ENCODE results near the gene BCL2.

BCL2 gene

DNA sequence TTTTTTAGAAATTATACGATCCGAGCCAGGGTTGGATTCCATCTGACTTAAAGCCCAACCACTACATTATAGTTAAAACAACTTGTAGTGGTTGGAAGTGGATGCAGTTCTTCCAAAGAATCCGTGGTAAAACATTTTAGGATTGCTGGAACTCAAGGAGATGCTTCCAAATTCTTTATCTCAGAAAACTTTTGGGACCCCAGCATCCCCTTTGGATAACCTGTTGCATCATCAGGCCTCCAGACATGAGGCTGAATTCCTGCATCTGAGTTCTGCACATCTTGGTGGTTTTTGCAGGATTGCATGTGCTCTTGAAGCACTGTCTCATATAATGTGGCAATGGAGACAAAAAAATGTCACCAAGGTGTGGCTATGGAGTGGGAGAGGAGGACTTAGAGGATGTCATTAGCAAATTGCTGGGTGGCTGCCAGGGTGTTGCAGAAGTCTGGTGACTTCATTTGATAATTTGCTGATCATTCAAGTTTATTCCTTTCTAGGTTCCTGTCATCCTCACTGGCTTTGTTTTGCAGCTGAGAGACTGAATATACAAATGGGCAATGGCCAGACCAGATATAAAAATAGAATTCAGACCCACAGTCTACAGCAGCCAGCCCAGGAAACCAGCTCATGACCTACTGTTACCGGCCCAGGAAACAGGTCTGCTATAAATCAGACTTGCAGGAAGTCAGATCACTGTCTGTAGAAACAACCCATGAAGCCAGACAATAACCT, 207.7 kb downstream of the BCL2 start:
- H3K4me3 ChIP-seq (ENCODE audit: low read depth, low read length): no peak overlapping the region
- TF ChIP-seq, protein P1, sequence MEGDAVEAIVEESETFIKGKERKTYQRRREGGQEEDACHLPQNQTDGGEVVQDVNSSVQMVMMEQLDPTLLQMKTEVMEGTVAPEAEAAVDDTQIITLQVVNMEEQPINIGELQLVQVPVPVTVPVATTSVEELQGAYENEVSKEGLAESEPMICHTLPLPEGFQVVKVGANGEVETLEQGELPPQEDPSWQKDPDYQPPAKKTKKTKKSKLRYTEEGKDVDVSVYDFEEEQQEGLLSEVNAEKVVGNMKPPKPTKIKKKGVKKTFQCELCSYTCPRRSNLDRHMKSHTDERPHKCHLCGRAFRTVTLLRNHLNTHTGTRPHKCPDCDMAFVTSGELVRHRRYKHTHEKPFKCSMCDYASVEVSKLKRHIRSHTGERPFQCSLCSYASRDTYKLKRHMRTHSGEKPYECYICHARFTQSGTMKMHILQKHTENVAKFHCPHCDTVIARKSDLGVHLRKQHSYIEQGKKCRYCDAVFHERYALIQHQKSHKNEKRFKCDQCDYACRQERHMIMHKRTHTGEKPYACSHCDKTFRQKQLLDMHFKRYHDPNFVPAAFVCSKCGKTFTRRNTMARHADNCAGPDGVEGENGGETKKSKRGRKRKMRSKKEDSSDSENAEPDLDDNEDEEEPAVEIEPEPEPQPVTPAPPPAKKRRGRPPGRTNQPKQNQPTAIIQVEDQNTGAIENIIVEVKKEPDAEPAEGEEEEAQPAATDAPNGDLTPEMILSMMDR (IDR thresholded peaks at IDR 0.05; ENCODE audit: insufficient read depth, low read length, missing control alignments): no peak
- no peak for DNase-seq (ENCODE audit: low read depth, low spot score)
- POLR2A ChIA-PET: no interaction called here
- CTCF ChIA-PET: interaction anchor here (1.4 kb wide), 1 partner anchor 19 kb away, joined by 3 read pairs; no protein-coding TSS in a partner anchor

DNA sequence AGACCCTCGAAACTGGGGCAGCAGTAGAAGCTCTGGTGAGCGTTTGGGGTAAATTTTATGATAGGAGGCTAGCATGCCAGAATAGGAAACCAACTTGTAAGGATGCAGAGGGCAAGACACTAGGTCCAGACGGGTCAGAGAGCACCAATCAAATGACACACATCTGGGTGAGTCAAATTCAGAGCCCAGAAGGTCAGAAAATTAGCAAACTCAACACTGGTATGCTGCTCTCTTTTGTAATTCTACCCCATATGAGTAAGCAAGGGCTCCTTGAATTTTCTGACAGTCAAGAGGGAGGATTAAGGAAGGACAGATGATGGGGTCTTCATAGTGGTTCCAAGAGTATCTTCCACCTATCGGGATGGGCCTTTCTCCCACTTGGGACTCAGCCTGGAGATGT, 209.8 kb downstream of the BCL2 start:
- ChIA-PET POLR2A (no interaction called here), CTCF (interaction anchor here (1.3 kb wide), 1 partner anchor 10 kb away, joined by 3 read pairs; no protein-coding TSS in a partner anchor)
- no peak for DNase-seq (ENCODE audit: low read depth, low spot score)
- TF ChIP-seq, protein P1 (IDR thresholded peaks at IDR 0.05; ENCODE audit: insufficient read depth, low read length, missing control alignments): no peak
- no peak overlapping the region for H3K4me3 ChIP-seq (ENCODE audit: low read depth, low read length)

DNA sequence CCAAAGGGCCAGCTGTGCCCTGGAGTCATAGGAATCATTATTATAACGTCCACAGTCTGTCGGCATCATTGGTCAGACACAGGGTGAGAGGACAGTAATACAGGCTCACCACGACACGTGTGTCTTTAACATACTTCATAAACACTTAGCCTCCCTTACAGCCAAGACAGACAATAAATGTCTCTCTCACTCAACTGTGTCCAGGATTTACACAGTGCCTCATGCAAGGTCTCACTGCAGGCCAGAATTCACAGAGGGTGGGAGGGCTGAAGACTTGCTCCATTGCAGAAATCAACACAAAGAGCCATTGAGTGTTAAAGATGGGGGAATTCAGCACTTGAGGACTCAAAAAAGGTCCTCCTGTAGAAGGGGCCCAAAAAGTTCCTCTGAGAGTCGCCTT, 210.5 kb downstream of the BCL2 start:
- no peak overlapping the region for H3K4me3 ChIP-seq (ENCODE audit: low read depth, low read length)
- no peak for DNase-seq (ENCODE audit: low read depth, low spot score)
- POLR2A ChIA-PET: no interaction called here
- CTCF ChIA-PET: no interaction called here
- TF ChIP-seq, protein P1 (IDR thresholded peaks at IDR 0.05; ENCODE audit: insufficient read depth, low read length, missing control alignments): no peak

DNA sequence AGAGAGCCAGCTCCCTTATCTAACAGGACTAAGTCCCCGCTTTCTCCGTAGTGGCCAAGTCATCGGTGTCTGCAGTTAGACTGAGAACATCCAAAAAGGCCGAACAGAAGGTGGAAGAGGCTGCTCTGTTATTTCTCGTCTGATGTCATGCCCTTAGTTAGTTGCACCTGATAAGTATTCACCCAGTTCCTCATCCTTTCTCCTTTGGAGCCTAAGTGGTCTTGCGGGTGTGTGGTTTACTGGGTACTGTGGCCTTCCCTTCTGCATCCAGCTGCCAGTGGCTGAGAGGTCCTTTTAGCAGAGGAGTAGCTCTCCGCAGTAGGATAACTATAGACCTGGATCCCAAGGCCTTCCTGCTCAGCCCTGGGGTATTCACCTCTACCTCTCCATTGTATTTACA, 211.6 kb downstream of the BCL2 start:
- ChIA-PET CTCF (interaction anchor here (0.8 to 1.3 kb wide), 2 partner anchors 11 to 216 kb away, joined by 3 read pairs; no protein-coding TSS in a partner anchor), POLR2A (no interaction called here)
- TF ChIP-seq, protein P1 (IDR thresholded peaks at IDR 0.05; ENCODE audit: insufficient read depth, low read length, missing control alignments): no peak
- DNase-seq (ENCODE audit: low read depth, low spot score): no peak
- no peak overlapping the region for H3K4me3 ChIP-seq (ENCODE audit: low read depth, low read length)

DNA sequence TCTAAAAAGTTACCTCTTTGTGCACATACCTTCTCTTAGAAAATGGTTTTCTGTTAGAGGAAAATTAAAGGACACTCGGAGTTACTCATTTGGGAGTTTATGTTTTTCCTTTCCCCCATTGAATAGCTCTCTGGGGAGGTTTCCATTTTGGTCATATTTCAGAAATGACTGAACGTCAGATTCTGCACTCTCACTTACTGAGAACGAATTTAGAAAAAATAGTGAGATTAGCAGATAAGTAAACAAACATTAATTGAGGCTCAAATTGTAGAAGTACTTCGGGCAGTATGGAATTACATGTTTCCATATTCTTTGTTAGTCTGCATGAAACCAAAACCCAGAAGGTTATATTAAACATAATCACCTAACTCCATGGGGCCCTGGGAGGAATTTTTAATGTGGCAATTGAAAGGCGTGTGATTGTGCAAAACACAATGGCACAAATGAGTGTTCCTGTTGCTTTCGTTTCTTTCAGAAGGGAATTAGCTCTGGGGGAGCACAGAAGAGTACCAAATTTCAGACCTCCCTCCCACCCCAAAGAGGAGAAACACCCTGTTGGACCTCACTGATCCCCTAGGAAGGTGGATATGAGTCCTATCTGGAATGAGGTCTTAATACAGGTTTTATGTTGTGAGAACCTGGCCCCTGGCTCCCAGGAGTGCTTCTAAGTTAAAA, 212.3 kb downstream of the BCL2 start:
- ChIA-PET POLR2A (no interaction called here), CTCF (interaction anchor here (0.8 to 1.3 kb wide), 2 partner anchors 11 to 216 kb away, joined by 3 read pairs; no protein-coding TSS in a partner anchor)
- no peak overlapping the region for H3K4me3 ChIP-seq (ENCODE audit: low read depth, low read length)

DNA sequence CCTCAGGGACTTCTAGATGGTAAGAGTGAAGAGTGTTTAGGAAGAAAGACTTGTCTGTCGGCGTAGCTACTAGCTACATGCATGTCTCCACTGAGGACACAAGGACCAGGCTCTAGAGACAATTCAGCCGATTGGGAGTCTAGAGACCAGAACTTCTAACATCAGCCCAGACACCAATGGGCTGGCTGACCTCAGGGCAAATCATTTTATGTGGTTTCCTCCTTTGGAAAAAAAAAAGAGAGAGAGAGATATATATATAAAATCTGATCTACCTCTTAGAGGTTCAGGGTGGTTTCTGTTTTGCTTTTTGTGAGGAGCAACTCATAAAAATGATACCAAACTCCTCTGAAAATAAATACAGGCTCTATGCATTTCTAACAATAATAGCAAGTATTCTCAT, 212.8 kb downstream of the BCL2 start:
- DNase-seq (ENCODE audit: low read depth, low spot score): no peak
- TF ChIP-seq, protein P1 (IDR thresholded peaks at IDR 0.05; ENCODE audit: insufficient read depth, low read length, missing control alignments): no peak
- H3K4me3 ChIP-seq (ENCODE audit: low read depth, low read length): no peak overlapping the region
- ChIA-PET POLR2A (no interaction called here), CTCF (no interaction called here)

More for the DNA sequence above, 212.3 kb downstream of the BCL2 start:
- TF ChIP-seq, protein P1 (IDR thresholded peaks at IDR 0.05; ENCODE audit: insufficient read depth, low read length, missing control alignments): no peak
- no peak for DNase-seq (ENCODE audit: low read depth, low spot score)

Measured in AG04449 (cell line).